PFSK-1 (cell line): ENCODE measurements around the gene PI4KA.

Experiments
- FOXP2 ChIP-seq: optimal IDR thresholded peaks from 2 replicates; pipeline ENCODE3; 2011; ENCODE audit warnings: borderline replicate concordance, control low read depth, inconsistent platforms; ENCODE audit not compliant: insufficient read depth; ENCODE audit errors: extremely low read length, extremely low read depth
- POLR2AphosphoS5 ChIP-seq: IDR thresholded peaks from 2 replicates; pipeline ENCODE4 v1.6.1; 2012; ENCODE audit warnings: low read depth, mild to moderate bottlenecking, control low read depth, low read length, moderate library complexity
- REST ChIP-seq, 2 experiments: IDR thresholded peaks; 2 replicates each; pipeline versions ENCODE4 v1.6.1 to v1.8.0; 2011 to 2012; ENCODE audit warnings: low read depth in 2 of 2, low read length in 2 of 2, control low read depth in 1 of 2, inconsistent platforms in 1 of 2, mild to moderate bottlenecking in 1 of 2, moderate library complexity in 1 of 2; ENCODE audit not compliant: insufficient read depth in 1 of 2
- SIN3A ChIP-seq: IDR thresholded peaks from 2 replicates; pipeline ENCODE4 v1.6.1; 2012; ENCODE audit warnings: mild to moderate bottlenecking, low read length, moderate library complexity, borderline replicate concordance; ENCODE audit not compliant: insufficient read depth
- TAF1 ChIP-seq: IDR thresholded peaks from 2 replicates; pipeline ENCODE4 v1.6.1; 2012; ENCODE audit warnings: low read length, control low read depth, borderline replicate concordance; ENCODE audit not compliant: insufficient read depth

The PI4KA gene

GRCh38 chr22:20904008-20904979 lies 45.7 kb upstream of the PI4KA start:
- no peak for TF ChIP-seq POLR2AphosphoS5
- TF ChIP-seq FOXP2 = no peak

- TF ChIP-seq REST (IDR thresholded peaks at IDR 0.05; ENCODE audit: insufficient read depth in 1 of 2, low read depth in 2 of 2, low read length in 2 of 2) (no peak), SIN3A (no peak), FOXP2 (no peak), TAF1 (no peak), POLR2AphosphoS5 (no peak)
Observed at GRCh38 chr22:20903093-20903492, 44.5 kb upstream of the PI4KA start.

GRCh38 chr22:20899827-20900423 lies 41.3 kb upstream of the PI4KA start:
- TF ChIP-seq SIN3A = no peak
- no peak for TF ChIP-seq REST (IDR thresholded peaks at IDR 0.05; ENCODE audit: insufficient read depth in 1 of 2, low read depth in 2 of 2, low read length in 2 of 2)
- TF ChIP-seq FOXP2 = no peak
- no peak for TF ChIP-seq TAF1
- TF ChIP-seq POLR2AphosphoS5 = no peak

GRCh38 chr22:20890975-20891374 lies 32.4 kb upstream of the PI4KA start:
- TF ChIP-seq REST (IDR thresholded peaks at IDR 0.05; ENCODE audit: insufficient read depth in 1 of 2, low read depth in 2 of 2, low read length in 2 of 2) (no peak), SIN3A (no peak), TAF1 (no peak), FOXP2 (no peak), POLR2AphosphoS5 (no peak)

- TF ChIP-seq FOXP2 = no peak
- no peak for TF ChIP-seq REST (IDR thresholded peaks at IDR 0.05; ENCODE audit: insufficient read depth in 1 of 2, low read depth in 2 of 2, low read length in 2 of 2)
- TF ChIP-seq POLR2AphosphoS5 = no peak
- TF ChIP-seq SIN3A = no peak
- TF ChIP-seq TAF1 = no peak
Observed at GRCh38 chr22:20889904-20890540, 31.4 kb upstream of the PI4KA start.
